Naive B cell (primary cell): ENCODE results near the gene ZNF423. TPM values are rescaled to one million over a fixed set of nuclear protein-coding genes. Genes with fewer than 3 reads are reported as not detected.
A peak's percentile ranks its signal among the peaks of the same experiment; 100 is the strongest.

ENCODE experiments used
- ATAC-seq, 2 donors: fragments of 150-1000 bp; cut with Tn5 transposase; 2 replicates each; pipeline ENCODE4 v1.10.0; 2021; ENCODE audit warnings: low read depth in 2 of 2, mild to moderate bottlenecking in 2 of 2, moderate library complexity in 2 of 2
- DNase-seq: peaks from one replicate; pipeline ENCODE4 v3.0.0; 2022
- H3K27ac Mint-ChIP-seq, 6 donors: one replicate each; pipeline ENCODE4 v1.8.0; 2020 to 2022; ENCODE audit warnings: mild to moderate bottlenecking in 6 of 6, mixed read lengths in 6 of 6, moderate library complexity in 5 of 6, inconsistent platforms in 2 of 6
- H3K27me3 Mint-ChIP-seq, 3 donors: one replicate each; pipeline ENCODE4 v1.8.0; 2021 to 2022; ENCODE audit warnings: mixed read lengths in 3 of 3, mild to moderate bottlenecking in 1 of 3
- H3K36me3 Mint-ChIP-seq, 2 donors: one replicate each; pipeline ENCODE4 v1.8.0; 2020 to 2022; ENCODE audit warnings: mixed read lengths in 2 of 2, inconsistent platforms in 1 of 2, mild to moderate bottlenecking in 1 of 2
- H3K4me1 Mint-ChIP-seq, 3 donors: one replicate each; pipeline ENCODE4 v1.8.0; 2020 to 2022; ENCODE audit warnings: mixed read lengths in 3 of 3, inconsistent platforms in 1 of 3, mild to moderate bottlenecking in 1 of 3, moderate library complexity in 1 of 3
- H3K4me3 Mint-ChIP-seq, 8 donors: one replicate each; pipeline ENCODE4 v1.8.0; 2020 to 2022; ENCODE audit warnings: mild to moderate bottlenecking in 8 of 8, mixed read lengths in 8 of 8, moderate library complexity in 8 of 8, inconsistent platforms in 2 of 8
- H3K9me3 Mint-ChIP-seq, 7 donors: one replicate each; pipeline ENCODE4 v1.8.0; 2020 to 2022; ENCODE audit warnings: mixed read lengths in 7 of 7, mild to moderate bottlenecking in 5 of 7, inconsistent platforms in 2 of 7, moderate library complexity in 1 of 7
- polyA plus RNA-seq, 6 donors: library from polyadenylated mRNA; unstranded; fragments of 300-500 nt; fragmentation: Illumina TruSeq; gene quantifications; one replicate each; pipeline ENCODE4 v1.2.3, GENCODE V29; 2021; ENCODE audit warnings: low read depth in 6 of 6

Gene ZNF423
- polyA plus RNA-seq, 6 donors from 2014 or later = not detected

GRCh38 chr16:49738832-49739231, 117.1 kb downstream of the ZNF423 start:
- no peaks in the 10 kb centered on the region for H3K27me3 Mint-ChIP-seq
- DNase-seq (no peak), ATAC-seq (no peak)
- no peak overlapping the region for H3K27ac Mint-ChIP-seq
- no peak overlapping the region for H3K4me3 Mint-ChIP-seq
- H3K9me3 Mint-ChIP-seq = no peaks in the 10 kb centered on the region
- no peaks in the 10 kb centered on the region for H3K36me3 Mint-ChIP-seq
- no peaks in the 10 kb centered on the region for H3K4me1 Mint-ChIP-seq

DNA sequence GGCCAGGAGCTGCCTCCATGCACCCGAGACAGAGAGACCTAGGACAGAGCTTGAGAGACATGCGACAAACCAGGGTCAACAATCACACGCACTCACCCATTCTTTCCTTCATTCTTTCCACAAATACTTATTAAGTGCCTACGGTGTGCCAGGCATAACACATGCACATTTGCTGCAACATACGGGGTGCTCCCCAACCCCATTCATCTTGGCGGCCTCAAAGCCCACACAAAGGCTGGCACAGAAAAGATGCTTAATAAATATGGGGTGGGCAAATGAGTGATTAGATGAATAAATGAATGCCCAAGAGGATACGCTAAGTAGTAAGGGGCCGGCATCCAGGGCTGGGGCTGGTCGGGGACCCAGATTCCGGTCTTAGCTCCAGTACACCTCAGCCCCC, 117.9 kb downstream of the ZNF423 start:
- H3K4me1 Mint-ChIP-seq = no peaks in the 10 kb centered on the region
- H3K27me3 Mint-ChIP-seq = no peaks in the 10 kb centered on the region
- ATAC-seq (no peak), DNase-seq (no peak)
- no peaks in the 10 kb centered on the region for H3K9me3 Mint-ChIP-seq
- no peak overlapping the region for H3K4me3 Mint-ChIP-seq
- no peak overlapping the region for H3K27ac Mint-ChIP-seq
- H3K36me3 Mint-ChIP-seq = no peaks in the 10 kb centered on the region

GRCh38 chr16:49737541-49737940, 118.4 kb downstream of the ZNF423 start:
- Mint-ChIP-seq H3K4me3 (no peak overlapping the region), H3K9me3 (peaks cover 0 to 4% (median 0%) of the 10 kb centered on the region in 7 donors)

GRCh38 chr16:49734331-49734730, 121.6 kb downstream of the ZNF423 start:
- Mint-ChIP-seq H3K4me3 (no peak overlapping the region), H3K27ac (no peak overlapping the region), H3K9me3 (peaks cover 3 to 16% (median 7%) of the 10 kb centered on the region in 7 donors), H3K36me3 (peaks cover 0 to 7% of the 10 kb centered on the region in 2 donors), H3K4me1 (no peaks in the 10 kb centered on the region), H3K27me3 (no peaks in the 10 kb centered on the region)
- DNase-seq = no peak
- ATAC-seq = no peak

More at GRCh38 chr16:49737541-49737940, 118.4 kb downstream of the ZNF423 start:
- H3K27me3 Mint-ChIP-seq = no peaks in the 10 kb centered on the region
- DNase-seq (no peak), ATAC-seq (no peak)
- H3K4me1 Mint-ChIP-seq = no peaks in the 10 kb centered on the region
- no peak overlapping the region for H3K27ac Mint-ChIP-seq
- no peaks in the 10 kb centered on the region for H3K36me3 Mint-ChIP-seq

GRCh38 chr16:49733313-49734009, 122.5 kb downstream of the ZNF423 start:
- ATAC-seq (no peak), DNase-seq (no peak)
- Mint-ChIP-seq H3K4me1 (no peaks in the 10 kb centered on the region), H3K27me3 (no peaks in the 10 kb centered on the region), H3K36me3 (peaks cover 0 to 7% of the 10 kb centered on the region in 2 donors), H3K27ac (no peak overlapping the region), H3K4me3 (no peak overlapping the region), H3K9me3 (peaks cover 3 to 17% (median 7%) of the 10 kb centered on the region in 7 donors)

- H3K27ac Mint-ChIP-seq = no peak overlapping the region
- H3K27me3 Mint-ChIP-seq = no peaks in the 10 kb centered on the region
- DNase-seq (no peak), ATAC-seq (no peak)
- H3K4me3 Mint-ChIP-seq = no peak overlapping the region
- peaks cover 3 to 17% (median 7%) of the 10 kb centered on the region in 7 donors for H3K9me3 Mint-ChIP-seq
- peaks cover 0 to 7% of the 10 kb centered on the region in 2 donors for H3K36me3 Mint-ChIP-seq
- no peaks in the 10 kb centered on the region for H3K4me1 Mint-ChIP-seq
Observed at GRCh38 chr16:49731911-49732310, 124.0 kb downstream of the ZNF423 start.

- Mint-ChIP-seq H3K27me3 (no peaks in the 10 kb centered on the region), H3K4me3 (no peak overlapping the region), H3K27ac (no peak overlapping the region), H3K4me1 (no peaks in the 10 kb centered on the region), H3K9me3 (peaks cover 3 to 17% (median 7%) of the 10 kb centered on the region in 7 donors), H3K36me3 (peaks cover 0 to 7% of the 10 kb centered on the region in 2 donors)
- ATAC-seq (no peak), DNase-seq (no peak)
Observed at GRCh38 chr16:49730772-49731171, 125.1 kb downstream of the ZNF423 start.

DNA sequence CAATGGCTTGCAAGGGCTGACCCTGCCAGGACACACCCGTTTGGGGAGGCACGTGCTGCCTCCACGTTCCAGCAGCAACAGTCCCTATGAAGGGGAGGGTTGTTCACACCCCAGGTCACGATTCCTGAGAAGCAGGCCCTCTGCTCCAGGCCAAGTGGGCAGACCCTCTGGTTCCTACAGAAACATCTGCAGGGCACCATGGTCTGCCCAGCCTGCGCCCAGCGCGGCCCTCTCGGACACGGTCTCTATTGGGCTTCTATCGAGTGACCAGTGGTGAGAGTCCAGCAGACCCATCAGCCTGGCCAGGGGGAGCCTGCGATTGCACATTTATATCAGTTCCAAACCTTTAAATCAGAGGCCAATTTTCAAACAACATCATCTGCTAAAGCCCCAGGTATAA, 128.3 kb downstream of the ZNF423 start:
- no peaks in the 10 kb centered on the region for H3K27me3 Mint-ChIP-seq
- peaks cover 0 to 7% of the 10 kb centered on the region in 2 donors for H3K36me3 Mint-ChIP-seq
- H3K4me3 Mint-ChIP-seq = no peak overlapping the region
- DNase-seq (no peak), ATAC-seq (no peak)
- H3K4me1 Mint-ChIP-seq = no peaks in the 10 kb centered on the region
- H3K27ac Mint-ChIP-seq = peak overlapping the region in 1 of 6 donors; percentile 40
- peaks cover 3 to 16% (median 7%) of the 10 kb centered on the region in 7 donors for H3K9me3 Mint-ChIP-seq

GRCh38 chr16:49726155-49726554, 129.8 kb downstream of the ZNF423 start:
- DNase-seq (no peak), ATAC-seq (no peak)
- peaks cover 3 to 13% (median 7%) of the 10 kb centered on the region in 7 donors for H3K9me3 Mint-ChIP-seq
- no peaks in the 10 kb centered on the region for H3K4me1 Mint-ChIP-seq
- H3K36me3 Mint-ChIP-seq = peaks cover 0 to 7% of the 10 kb centered on the region in 2 donors
- H3K4me3 Mint-ChIP-seq = no peak overlapping the region
- no peak overlapping the region for H3K27ac Mint-ChIP-seq
- no peaks in the 10 kb centered on the region for H3K27me3 Mint-ChIP-seq

- Mint-ChIP-seq H3K9me3 (peaks cover 3 to 13% (median 7%) of the 10 kb centered on the region in 7 donors), H3K27ac (no peak overlapping the region), H3K4me1 (no peaks in the 10 kb centered on the region), H3K27me3 (no peaks in the 10 kb centered on the region), H3K36me3 (peaks cover 0 to 7% of the 10 kb centered on the region in 2 donors), H3K4me3 (peak overlapping the region in 1 of 8 donors; percentile 53)
- DNase-seq (no peak), ATAC-seq (no peak)
Observed at GRCh38 chr16:49725651-49726050, 130.3 kb downstream of the ZNF423 start.

- H3K4me1 Mint-ChIP-seq = no peaks in the 10 kb centered on the region
- peaks cover under 1 to 7% (median 3%) of the 10 kb centered on the region in 7 donors for H3K9me3 Mint-ChIP-seq
- peaks cover 0 to 3% of the 10 kb centered on the region in 2 donors for H3K36me3 Mint-ChIP-seq
- ATAC-seq = no peak
- no peak for DNase-seq
- no peaks in the 10 kb centered on the region for H3K27me3 Mint-ChIP-seq
- H3K4me3 Mint-ChIP-seq = no peak overlapping the region
- no peak overlapping the region for H3K27ac Mint-ChIP-seq
Observed at GRCh38 chr16:49724774-49725173, 131.1 kb downstream of the ZNF423 start.

DNA sequence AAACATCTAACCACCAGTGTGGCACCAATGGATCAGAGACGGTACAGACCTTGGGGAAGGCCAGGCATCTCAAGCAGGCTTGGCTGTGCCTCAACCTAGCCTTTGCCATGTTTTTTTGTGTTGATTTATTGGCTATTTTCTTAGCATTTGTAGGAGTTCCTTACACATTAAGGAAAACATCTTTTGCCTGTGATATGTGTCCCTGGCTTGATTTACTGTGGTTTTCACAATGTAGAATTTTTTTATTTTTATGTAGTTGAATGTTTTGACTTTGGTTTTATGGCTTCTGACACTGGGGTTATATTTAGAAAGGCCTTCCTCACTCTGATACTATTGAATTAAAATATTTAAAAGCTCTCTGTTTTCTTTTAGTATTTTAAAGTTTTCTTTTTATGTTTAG, 132.6 kb downstream of the ZNF423 start:
- H3K4me3 Mint-ChIP-seq = no peak overlapping the region
- no peaks in the 10 kb centered on the region for H3K4me1 Mint-ChIP-seq
- H3K9me3 Mint-ChIP-seq = no peaks in the 10 kb centered on the region
- no peaks in the 10 kb centered on the region for H3K27me3 Mint-ChIP-seq
- H3K27ac Mint-ChIP-seq = no peak overlapping the region
- ATAC-seq = no peak
- no peak for DNase-seq
- H3K36me3 Mint-ChIP-seq = no peaks in the 10 kb centered on the region

GRCh38 chr16:49720225-49720624, 135.7 kb downstream of the ZNF423 start:
- Mint-ChIP-seq H3K4me3 (no peak overlapping the region), H3K27ac (no peak overlapping the region), H3K4me1 (no peaks in the 10 kb centered on the region), H3K27me3 (no peaks in the 10 kb centered on the region), H3K9me3 (no peaks in the 10 kb centered on the region), H3K36me3 (no peaks in the 10 kb centered on the region)
- DNase-seq (no peak), ATAC-seq (no peak)

DNA sequence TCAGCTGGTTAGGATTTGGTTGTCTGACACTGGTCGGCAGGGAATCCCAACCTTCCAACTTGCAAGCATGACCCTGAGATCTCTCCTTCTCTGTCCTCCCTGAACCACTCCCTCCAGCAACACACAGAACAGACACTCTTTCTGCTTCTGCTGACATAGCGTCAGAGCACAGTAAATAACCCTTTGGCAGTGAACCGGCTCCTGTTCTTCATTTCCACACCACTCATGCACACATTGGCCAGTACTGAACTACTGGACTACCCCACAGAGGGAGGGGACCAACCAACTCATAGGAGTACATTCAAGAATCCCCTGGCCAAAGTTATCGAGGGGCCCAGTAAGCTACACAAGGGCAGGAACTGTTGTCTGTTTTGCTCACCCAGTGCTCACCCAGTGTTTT, 138.2 kb downstream of the ZNF423 start:
- no peaks in the 10 kb centered on the region for H3K4me1 Mint-ChIP-seq
- H3K9me3 Mint-ChIP-seq = no peaks in the 10 kb centered on the region
- no peaks in the 10 kb centered on the region for H3K36me3 Mint-ChIP-seq
- no peak overlapping the region for H3K27ac Mint-ChIP-seq
- H3K4me3 Mint-ChIP-seq = no peak overlapping the region
- ATAC-seq (no peak), DNase-seq (no peak)
- no peaks in the 10 kb centered on the region for H3K27me3 Mint-ChIP-seq
